ENCODE measurements around the gene ZNF366.

DNA sequence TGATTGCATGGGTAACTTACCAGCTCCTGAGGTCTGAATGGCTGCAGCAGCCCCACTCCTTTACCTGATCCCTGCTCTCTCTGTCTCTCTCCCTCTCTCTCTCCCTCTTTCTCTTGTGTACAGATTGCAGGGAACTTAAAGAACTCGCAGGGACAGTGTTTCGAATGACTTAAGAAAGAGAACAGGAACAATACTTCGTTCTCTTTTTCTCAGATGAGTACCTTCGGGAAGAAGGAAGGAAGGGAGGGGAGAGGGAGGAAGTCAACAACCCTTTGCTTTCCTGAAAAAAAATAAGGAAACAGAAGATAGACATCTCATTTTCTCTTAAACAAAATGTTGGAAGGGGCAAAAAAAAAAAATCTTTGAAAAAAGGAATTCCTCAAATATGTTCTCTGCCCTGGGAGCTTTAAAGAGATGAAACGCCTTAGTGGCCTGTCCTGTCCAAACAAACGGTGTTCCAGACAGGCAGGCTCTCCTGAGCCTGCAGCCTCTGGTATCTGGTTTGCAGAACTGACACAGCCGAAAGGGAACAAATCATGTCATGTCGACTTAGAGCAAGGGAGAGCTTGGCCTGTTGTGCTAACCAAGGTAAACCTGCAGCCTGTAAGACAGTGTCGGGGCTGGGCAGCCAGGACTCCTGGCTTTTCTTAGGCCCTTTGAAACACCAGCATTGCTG lies at the start of gene ZNF366:
- TF ChIP-seq, protein P1, sequence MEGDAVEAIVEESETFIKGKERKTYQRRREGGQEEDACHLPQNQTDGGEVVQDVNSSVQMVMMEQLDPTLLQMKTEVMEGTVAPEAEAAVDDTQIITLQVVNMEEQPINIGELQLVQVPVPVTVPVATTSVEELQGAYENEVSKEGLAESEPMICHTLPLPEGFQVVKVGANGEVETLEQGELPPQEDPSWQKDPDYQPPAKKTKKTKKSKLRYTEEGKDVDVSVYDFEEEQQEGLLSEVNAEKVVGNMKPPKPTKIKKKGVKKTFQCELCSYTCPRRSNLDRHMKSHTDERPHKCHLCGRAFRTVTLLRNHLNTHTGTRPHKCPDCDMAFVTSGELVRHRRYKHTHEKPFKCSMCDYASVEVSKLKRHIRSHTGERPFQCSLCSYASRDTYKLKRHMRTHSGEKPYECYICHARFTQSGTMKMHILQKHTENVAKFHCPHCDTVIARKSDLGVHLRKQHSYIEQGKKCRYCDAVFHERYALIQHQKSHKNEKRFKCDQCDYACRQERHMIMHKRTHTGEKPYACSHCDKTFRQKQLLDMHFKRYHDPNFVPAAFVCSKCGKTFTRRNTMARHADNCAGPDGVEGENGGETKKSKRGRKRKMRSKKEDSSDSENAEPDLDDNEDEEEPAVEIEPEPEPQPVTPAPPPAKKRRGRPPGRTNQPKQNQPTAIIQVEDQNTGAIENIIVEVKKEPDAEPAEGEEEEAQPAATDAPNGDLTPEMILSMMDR (IDR thresholded peaks at IDR 0.05 in 2 of 3, conservative IDR thresholded peaks at IDR 0.05 in 1 of 3; ENCODE audit: borderline replicate concordance in 1 of 3, insufficient read depth in 1 of 3, low read depth in 2 of 3, low read length in 2 of 3), result no peak
- no peak for TF ChIP-seq EZH2 (IDR thresholded peaks at IDR 0.05)
- TF ChIP-seq RAD21 (IDR thresholded peaks at IDR 0.05; ENCODE audit: low read depth), result no peak
